Measurements from ENCODE around the gene BCO2.
"Not testable (repeated sequence)": the region's sequence is repeated elsewhere in the genome, so short reads cannot be mapped to it uniquely, and the experiment has no call there.

Gene BCO2

GRCh38 chr11:112166562-112166961, 8.8 kb upstream of the BCO2 start:
- DNase-seq (ENCODE audit: low spot score): no peak

GRCh38 chr11:112167145-112167544, 8.2 kb upstream of the BCO2 start, which contains the start of gene TEX12:
Gene TEX12 (plus strand): TSS chr11:112167372. CDS start chr11:112169269, 1,897 bp downstream.
- no peak for DNase-seq (ENCODE audit: low spot score)

GRCh38 chr11:112172362-112172994, 2.8 kb upstream of the BCO2 start:
- DNase-seq (ENCODE audit: low spot score): no peak

GRCh38 chr11:112173152-112173551, 2.2 kb upstream of the BCO2 start:
- no peak for DNase-seq (ENCODE audit: low spot score)

GRCh38 chr11:112175599-112175952, 264 bp downstream of the BCO2 start:
- DNase-seq (ENCODE audit: low spot score): no peak

DNA sequence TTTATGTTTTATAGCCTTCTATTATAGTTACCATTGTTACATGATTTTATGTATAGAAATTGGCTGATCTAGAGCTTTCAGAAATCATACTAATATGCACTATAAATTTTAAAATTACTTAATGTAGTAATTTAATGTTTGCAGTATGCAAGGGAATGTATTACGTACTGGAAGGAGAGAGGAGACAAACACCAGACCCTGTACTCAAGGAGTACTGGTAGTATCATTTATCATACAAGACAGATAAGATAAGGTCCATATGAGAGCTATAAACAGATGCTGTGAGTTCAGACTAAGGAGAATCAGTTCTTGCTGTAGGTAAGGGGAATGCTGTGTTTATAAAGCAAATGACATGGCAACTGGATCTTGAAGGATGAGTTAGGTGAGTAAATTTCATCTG, 765 bp downstream of the BCO2 start:
- no peak for DNase-seq (ENCODE audit: low spot score)

DNA sequence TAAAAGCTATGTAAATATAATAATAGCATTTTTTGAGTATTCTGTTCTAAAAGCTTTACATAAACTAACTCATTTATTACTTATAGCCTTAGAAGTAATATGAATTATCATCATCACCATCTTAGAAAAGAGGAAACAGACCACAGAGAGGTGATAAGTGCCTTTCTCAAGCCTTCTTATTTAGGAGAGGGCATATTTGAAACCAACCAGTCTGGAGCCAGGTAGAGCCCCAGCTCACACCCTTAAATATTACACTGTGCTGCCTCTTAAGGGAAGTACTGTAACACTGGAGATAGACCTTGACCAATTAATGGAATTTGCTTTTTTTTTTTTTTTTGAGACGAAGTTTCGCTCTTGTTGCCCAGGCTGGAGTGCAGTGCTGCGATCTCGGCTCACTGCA, 2.3 kb downstream of the BCO2 start:
- DNase-seq (ENCODE audit: low spot score): no peak

GRCh38 chr11:112178428-112178827, 3.1 kb downstream of the BCO2 start:
- no peak for DNase-seq (ENCODE audit: low spot score)

- no peak for DNase-seq (ENCODE audit: low spot score)
Measured at GRCh38 chr11:112178936-112179335, 3.6 kb downstream of the BCO2 start.

GRCh38 chr11:112179601-112180000, 4.3 kb downstream of the BCO2 start:
- DNase-seq (ENCODE audit: low spot score): no peak

DNA sequence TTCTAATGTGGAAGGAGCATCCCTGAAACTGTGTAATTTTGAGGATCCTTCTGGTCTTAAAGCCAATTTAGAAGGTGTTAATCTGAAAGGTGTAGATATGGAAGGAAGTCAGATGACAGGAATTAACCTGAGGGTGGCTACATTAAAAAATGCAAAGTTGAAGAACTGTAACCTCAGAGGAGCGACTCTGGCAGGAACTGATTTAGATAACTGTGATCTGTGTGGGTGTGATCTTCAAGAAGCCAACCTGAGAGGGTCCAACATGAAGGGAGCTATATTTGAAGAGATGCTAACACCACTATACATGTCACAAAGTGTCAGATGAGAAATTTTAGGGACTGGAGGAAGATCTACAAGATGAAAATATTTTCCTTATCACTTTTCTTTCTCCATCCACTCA, 7.6 kb downstream of the BCO2 start:
- DNase-seq (ENCODE audit: low spot score): no peak

DNA sequence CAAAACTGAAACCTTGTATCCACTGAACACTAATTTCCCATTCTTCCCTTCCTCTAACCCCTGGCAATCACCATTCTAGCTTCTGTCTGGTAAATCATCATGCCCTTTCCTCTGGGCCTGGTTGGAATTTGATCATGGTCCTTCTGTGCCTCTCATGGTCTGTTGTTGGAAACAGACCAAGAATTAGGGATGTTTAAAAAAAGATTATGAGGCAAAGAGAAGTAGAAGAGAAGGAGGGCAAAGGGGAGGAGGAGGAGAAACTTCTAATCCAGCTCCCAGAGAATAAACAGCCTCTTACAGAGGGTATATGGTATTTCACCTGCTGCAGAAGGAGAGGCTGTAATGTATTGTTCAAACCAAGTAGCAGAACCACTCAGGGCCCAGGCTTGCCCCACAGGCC, 10.6 kb downstream of the BCO2 start:
- DNase-seq (ENCODE audit: low spot score): no peak

GRCh38 chr11:112186304-112186703, 11.0 kb downstream of the BCO2 start:
- no peak for DNase-seq (ENCODE audit: low spot score)

DNA sequence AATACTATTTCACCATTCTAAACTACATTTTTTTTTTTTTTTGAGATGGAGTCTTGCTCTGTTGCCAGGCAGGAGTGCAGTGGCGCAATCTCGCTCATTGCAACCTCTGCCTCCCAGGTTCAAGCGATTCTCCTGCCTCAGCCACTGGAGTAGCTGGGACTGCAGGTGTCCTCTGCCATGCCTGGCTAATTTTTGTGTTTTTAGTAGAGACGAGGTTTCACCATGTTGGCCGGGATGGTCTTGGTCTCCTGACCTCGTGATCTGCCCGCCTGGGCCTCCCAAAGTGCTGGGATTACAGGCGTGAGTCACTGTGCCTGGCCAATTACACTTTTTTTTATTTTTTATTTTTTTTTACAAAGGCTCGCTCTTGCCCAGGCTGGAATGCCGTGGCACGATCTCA, 19.8 kb downstream of the BCO2 start:
- not testable (repeated sequence) for DNase-seq (ENCODE audit: low spot score)

GRCh38 chr11:112195951-112196351, 20.6 kb downstream of the BCO2 start:
- DNase-seq (ENCODE audit: low spot score): no peak

DNA sequence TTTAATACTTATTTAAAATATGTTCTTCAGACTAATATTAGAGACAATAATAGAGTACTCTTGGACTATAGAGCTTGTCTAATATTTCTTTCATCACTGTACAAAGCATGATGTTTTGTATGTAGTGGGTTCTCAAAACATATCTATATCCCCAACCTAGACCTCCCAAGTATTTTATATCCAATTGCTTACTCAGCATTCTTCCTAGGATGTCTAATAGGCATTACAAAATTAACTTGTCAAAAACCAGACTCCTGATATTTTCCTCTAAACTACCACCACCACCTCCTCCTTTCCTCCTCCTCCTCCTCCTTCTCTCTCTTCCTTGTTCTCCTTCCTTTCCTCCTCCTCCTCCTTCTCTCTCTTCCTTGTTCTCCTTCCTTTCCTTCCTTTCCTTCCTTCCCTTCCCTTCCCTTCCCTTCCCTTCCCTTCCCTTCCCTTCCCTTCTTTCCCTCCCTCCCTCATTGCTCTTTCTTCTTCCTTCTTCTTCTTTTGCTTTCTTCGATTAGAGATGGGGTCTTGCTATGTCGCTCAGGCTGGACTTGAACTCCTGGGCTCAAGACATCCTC, 21.3 kb downstream of the BCO2 start:
- no peak for DNase-seq (ENCODE audit: low spot score)

GRCh38 chr11:112199101-112199500, 23.8 kb downstream of the BCO2 start:
- not testable (repeated sequence) for DNase-seq (ENCODE audit: low spot score)

DNA sequence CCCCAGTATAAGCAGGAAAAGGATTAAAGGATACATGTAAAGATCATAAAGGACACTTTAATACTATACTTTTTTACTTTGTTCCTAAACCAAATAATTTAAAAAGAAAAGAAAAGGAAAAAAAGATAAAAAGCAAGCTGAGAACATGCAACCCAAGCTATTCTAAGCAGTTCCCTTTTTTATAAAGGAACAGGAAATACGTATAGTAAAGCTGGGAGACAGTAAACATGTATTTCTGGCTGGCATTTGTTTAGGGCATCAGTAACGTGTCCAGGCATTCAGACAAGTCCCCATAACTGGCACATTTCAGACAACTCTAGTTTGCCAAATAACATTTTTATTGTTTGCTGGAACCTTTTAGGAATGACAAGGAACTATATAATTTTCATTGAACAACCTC, 24.9 kb downstream of the BCO2 start:
- DNase-seq (ENCODE audit: low spot score): no peak

DNA sequence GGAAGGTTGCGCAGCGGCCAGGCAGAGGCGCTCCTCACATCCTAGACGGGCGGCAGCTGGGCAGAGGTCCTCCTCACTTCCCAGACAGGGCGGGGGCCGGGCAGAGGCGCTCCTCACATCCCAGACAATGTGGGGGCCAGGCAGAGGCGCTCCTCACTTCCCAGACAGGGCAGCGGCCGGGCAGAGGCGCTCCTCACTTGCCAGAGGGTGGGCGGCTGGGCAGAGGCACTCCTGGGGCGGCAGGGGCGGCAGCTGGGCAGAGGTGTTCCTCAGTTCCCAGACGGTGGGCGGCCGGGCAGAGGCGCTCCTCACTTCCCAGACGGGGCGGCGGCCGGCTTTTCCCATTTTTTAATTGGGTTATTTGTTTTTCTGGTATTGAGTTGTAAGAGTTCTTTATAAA, 30.8 kb downstream of the BCO2 start:
- DNase-seq (ENCODE audit: low spot score): no peak

DNA sequence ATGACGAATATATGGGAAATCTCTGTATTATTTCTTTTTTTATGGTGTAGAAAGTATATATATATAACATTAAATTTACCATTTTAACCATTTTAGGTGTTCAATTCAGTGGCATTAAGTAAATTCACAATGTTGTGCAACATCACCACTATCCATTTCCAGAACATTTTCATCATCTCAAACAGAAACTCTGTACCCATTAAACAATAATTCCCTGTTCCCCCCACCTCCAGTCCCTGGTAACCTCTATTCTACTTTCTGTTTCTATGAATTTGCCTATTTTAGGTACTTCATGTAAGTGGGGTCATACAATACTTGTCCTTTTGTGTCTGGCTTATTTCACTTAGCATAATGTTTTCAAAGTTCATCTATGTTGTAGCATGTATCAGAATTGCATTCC, 35.6 kb downstream of the BCO2 start:
- no peak for DNase-seq (ENCODE audit: low spot score)

DNA sequence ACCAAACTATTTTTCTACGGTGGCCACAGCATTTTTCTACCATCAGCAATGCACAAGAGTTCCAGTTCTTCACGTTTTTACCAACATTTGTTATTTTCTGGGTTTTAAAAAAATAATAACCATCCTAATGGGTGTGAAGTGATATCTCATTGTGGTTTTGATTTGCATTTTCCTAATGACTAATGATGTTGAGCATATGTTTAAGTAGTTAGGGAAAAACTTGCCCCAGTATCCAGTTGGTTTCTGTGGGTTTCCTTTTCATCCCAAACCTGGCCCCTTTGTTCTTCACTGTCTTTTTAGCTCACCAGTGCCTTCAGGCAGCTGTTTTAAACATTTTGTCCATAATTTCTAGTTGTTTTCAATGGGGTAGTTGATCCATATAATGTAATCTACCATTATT, 36.2 kb downstream of the BCO2 start:
- peak; percentile 6 for DNase-seq (ENCODE audit: low spot score)

DNA sequence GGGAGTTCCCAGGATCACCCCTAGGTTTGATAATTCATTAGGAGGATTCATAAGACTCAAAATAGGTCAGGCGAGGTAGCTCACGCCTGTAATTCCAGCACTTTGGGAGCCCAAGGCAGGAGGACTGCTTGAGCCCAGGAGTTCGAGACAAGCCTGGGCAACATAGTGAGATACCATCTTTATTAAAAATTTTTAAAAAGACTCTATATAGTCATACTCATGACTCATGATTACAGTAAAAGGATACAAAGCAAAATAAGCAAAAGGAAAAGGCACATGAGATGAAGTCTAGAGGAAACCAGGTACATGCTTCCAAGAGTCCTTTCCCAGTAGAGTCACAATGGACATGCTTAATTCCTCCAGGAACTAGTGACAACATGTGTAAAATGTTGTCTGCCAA, 37.0 kb downstream of the BCO2 start:
- DNase-seq (ENCODE audit: low spot score): no peak

DNA sequence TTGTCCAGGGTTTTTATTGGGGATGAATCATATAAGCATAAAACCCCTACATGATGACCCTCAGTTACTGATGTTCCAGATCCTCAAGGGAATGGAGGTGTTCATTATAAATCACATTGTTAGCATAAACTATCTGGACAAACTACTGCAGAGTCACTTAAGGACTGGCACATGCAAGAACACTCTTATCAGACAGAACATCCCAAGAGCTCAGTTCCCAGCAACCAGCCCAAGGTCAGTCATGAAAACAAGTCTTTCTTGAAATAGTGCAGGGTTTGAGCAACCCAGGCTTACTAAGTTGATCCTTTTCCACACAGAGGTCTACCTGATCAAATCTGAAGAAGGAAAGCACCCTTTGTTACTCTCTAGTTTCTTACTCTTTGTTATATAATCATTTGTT, 37.4 kb downstream of the BCO2 start:
- no peak for DNase-seq (ENCODE audit: low spot score)

GRCh38 chr11:112213753-112214152, 38.4 kb downstream of the BCO2 start:
- DNase-seq (ENCODE audit: low spot score): no peak
